Neutrophil (primary cell): Measurements from ENCODE around the gene VTI1A.

Experiments
- H3K27ac ChIP-seq: fragments of 200-600 bp; sonication (generic); 2 replicates; pipeline ENCODE4 v1.5.1; 2016; ENCODE audit warnings: mild to moderate bottlenecking, moderate library complexity
- H3K27me3 ChIP-seq: fragments of 200-600 bp; sonication (generic); 2 replicates; pipeline ENCODE4 v1.6.0; 2016; ENCODE audit warnings: mild to moderate bottlenecking
- H3K36me3 ChIP-seq: fragments of 200-600 bp; sonication (generic); 2 replicates; pipeline ENCODE4 v1.5.1; 2017
- H3K4me1 ChIP-seq, 2 experiments: fragments of 200-600 bp in 1 of 2; sonication (generic) in 1 of 2; 1 replicate in 1 of 2; 2 replicates in 1 of 2; pipeline versions ENCODE4 v1.5.1 to v1.6.1; 2013 to 2016; ENCODE audit warnings: low read depth in 1 of 2, low read length in 1 of 2, mild to moderate bottlenecking in 1 of 2, moderate library complexity in 1 of 2; ENCODE audit not compliant: control insufficient read depth in 1 of 2, insufficient read depth in 1 of 2
- H3K4me3 ChIP-seq, 2 experiments: fragments of 200-600 bp in 1 of 2; sonication (generic) in 1 of 2; 1 replicate in 1 of 2; 2 replicates in 1 of 2; pipeline ENCODE4 v1.5.1; 2013 to 2016; ENCODE audit warnings: low read depth in 1 of 2, low read length in 1 of 2, mild to moderate bottlenecking in 1 of 2, moderate library complexity in 1 of 2
- H3K9me3 ChIP-seq: fragments of 200-600 bp; sonication (generic); 2 replicates; pipeline ENCODE4 v1.5.1; 2016
- CTCF ChIP-seq: fragments of 200-600 bp; sonication (generic); IDR thresholded peaks from 2 replicates; pipeline ENCODE4 v1.5.1; 2016; ENCODE audit warnings: antibody characterized with exemption

VTI1A gene

DNA sequence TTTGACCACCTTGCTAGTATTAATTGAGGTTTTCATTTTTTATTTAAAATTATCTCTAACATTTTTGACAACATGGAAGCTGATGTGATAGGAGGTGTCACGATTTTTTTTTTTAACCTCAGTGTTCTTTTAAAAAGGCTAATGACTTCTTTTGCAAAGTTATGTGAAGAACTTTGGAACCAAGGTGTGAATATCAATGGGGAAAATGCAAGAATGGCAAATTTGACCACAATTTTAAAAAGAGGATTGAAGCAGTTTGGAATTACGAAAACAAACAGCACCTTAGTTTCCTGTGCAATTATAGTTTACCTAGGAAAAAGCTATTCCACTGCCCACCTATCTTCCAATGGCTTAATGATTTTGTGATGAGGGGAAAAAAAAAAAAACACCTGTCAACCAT, 232.4 kb downstream of the VTI1A start:
- Histone ChIP-seq H3K9me3 (no peaks in the 10 kb centered on the region), H3K27me3 (no peaks in the 10 kb centered on the region), H3K4me1 (no peaks in the 10 kb centered on the region), H3K27ac (no peak overlapping the region), H3K36me3 (peaks cover 18% of the 10 kb centered on the region), H3K4me3 (no peak overlapping the region)
- no peak for TF ChIP-seq CTCF

GRCh38 chr10:112680586-112680985, 233.6 kb downstream of the VTI1A start:
- Histone ChIP-seq H3K4me1 (no peaks in the 10 kb centered on the region), H3K27ac (no peak overlapping the region), H3K4me3 (no peak overlapping the region), H3K9me3 (no peaks in the 10 kb centered on the region), H3K27me3 (no peaks in the 10 kb centered on the region), H3K36me3 (peaks cover 14% of the 10 kb centered on the region)
- TF ChIP-seq CTCF, result no peak

- H3K27ac ChIP-seq, result no peak overlapping the region
- no peaks in the 10 kb centered on the region for H3K4me1 ChIP-seq
- no peaks in the 10 kb centered on the region for H3K27me3 ChIP-seq
- no peaks in the 10 kb centered on the region for H3K36me3 ChIP-seq
- no peaks in the 10 kb centered on the region for H3K9me3 ChIP-seq
- TF ChIP-seq CTCF, result no peak
- no peak overlapping the region for H3K4me3 ChIP-seq
Observed at GRCh38 chr10:112687647-112688046, 240.6 kb downstream of the VTI1A start.

DNA sequence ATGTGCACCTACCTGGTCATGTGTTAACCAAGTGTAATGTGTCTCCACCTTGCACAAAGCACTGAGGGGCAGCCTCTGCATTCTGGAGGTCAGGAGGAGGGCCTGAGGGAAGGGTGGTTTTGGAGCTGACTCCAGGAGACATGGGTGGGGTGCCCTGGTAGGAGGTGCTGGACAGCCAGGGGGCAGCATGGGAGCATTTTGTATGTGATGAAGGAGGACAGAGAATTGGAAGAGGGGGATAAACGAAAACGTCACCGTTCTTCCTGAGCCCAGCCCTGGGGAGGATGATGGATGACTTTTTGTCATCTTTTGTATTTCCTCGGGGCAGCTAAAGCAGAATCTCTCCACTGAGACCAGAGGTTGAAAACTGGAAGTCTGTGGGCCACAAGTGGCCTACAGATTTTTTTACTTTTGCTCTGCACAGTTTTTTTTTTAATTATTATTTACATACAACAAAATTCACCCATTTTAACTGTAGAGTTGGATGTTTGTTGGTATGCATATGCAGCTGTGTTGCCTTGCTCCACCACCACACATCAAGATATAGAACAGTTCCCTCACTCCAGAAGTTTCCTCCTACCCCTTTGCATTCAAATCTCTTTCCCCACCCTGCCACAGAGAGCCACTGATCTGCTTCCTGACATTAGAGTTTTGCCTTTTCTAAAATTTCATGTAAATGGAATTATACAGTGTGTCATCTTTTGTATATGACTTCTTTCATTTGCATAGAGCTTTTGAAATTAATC, 242.5 kb downstream of the VTI1A start:
- no peak for TF ChIP-seq CTCF
- no peak overlapping the region for H3K27ac ChIP-seq
- no peaks in the 10 kb centered on the region for H3K4me1 ChIP-seq
- no peaks in the 10 kb centered on the region for H3K36me3 ChIP-seq
- no peak overlapping the region for H3K4me3 ChIP-seq
- H3K9me3 ChIP-seq, result no peaks in the 10 kb centered on the region
- no peaks in the 10 kb centered on the region for H3K27me3 ChIP-seq

- Histone ChIP-seq H3K27me3 (no peaks in the 10 kb centered on the region), H3K4me3 (no peak overlapping the region), H3K4me1 (no peaks in the 10 kb centered on the region), H3K9me3 (no peaks in the 10 kb centered on the region), H3K27ac (no peak overlapping the region), H3K36me3 (peaks cover 3% of the 10 kb centered on the region)
- TF ChIP-seq CTCF, result no peak
Observed at GRCh38 chr10:112695539-112695938, 248.5 kb downstream of the VTI1A start.
